ENCODE data around the gene B3GALT5.

B3GALT5 gene

GRCh38 chr21:39634507-39634906 is 21.8 kb downstream of the B3GALT5 start:
- TF ChIP-seq TAF1 (IDR thresholded peaks at IDR 0.05; ENCODE audit: borderline replicate concordance, insufficient read depth, low read length) (no peak), SIN3A (IDR thresholded peaks at IDR 0.05; ENCODE audit: borderline replicate concordance, insufficient read depth, low read length) (no peak), FOXP2 (optimal IDR thresholded peaks at IDR 0.05; ENCODE audit: borderline replicate concordance, extremely low read depth, extremely low read length, insufficient read depth) (no peak), POLR2AphosphoS5 (IDR thresholded peaks at IDR 0.05; ENCODE audit: low read depth, low read length) (no peak), REST (IDR thresholded peaks at IDR 0.05; ENCODE audit: insufficient read depth in 1 of 2, low read depth in 2 of 2, low read length in 2 of 2) (no peak)

GRCh38 chr21:39637197-39637970 is 24.6 kb downstream of the B3GALT5 start:
- no peak for TF ChIP-seq TAF1 (IDR thresholded peaks at IDR 0.05; ENCODE audit: borderline replicate concordance, insufficient read depth, low read length)
- TF ChIP-seq REST (IDR thresholded peaks at IDR 0.05; ENCODE audit: insufficient read depth in 1 of 2, low read depth in 2 of 2, low read length in 2 of 2) = no peak
- no peak for TF ChIP-seq POLR2AphosphoS5 (IDR thresholded peaks at IDR 0.05; ENCODE audit: low read depth, low read length)
- TF ChIP-seq FOXP2 (optimal IDR thresholded peaks at IDR 0.05; ENCODE audit: borderline replicate concordance, extremely low read depth, extremely low read length, insufficient read depth) = no peak
- TF ChIP-seq SIN3A (IDR thresholded peaks at IDR 0.05; ENCODE audit: borderline replicate concordance, insufficient read depth, low read length) = no peak

GRCh38 chr21:39637971-39638240 is 25.2 kb downstream of the B3GALT5 start:
- no peak for TF ChIP-seq POLR2AphosphoS5 (IDR thresholded peaks at IDR 0.05; ENCODE audit: low read depth, low read length)
- no peak for TF ChIP-seq FOXP2 (optimal IDR thresholded peaks at IDR 0.05; ENCODE audit: borderline replicate concordance, extremely low read depth, extremely low read length, insufficient read depth)
- TF ChIP-seq REST (IDR thresholded peaks at IDR 0.05; ENCODE audit: insufficient read depth in 1 of 2, low read depth in 2 of 2, low read length in 2 of 2) = no peak
- TF ChIP-seq SIN3A (IDR thresholded peaks at IDR 0.05; ENCODE audit: borderline replicate concordance, insufficient read depth, low read length) = no peak
- no peak for TF ChIP-seq TAF1 (IDR thresholded peaks at IDR 0.05; ENCODE audit: borderline replicate concordance, insufficient read depth, low read length)

- TF ChIP-seq SIN3A (IDR thresholded peaks at IDR 0.05; ENCODE audit: borderline replicate concordance, insufficient read depth, low read length) (no peak), REST (IDR thresholded peaks at IDR 0.05; ENCODE audit: insufficient read depth in 1 of 2, low read depth in 2 of 2, low read length in 2 of 2) (no peak), TAF1 (IDR thresholded peaks at IDR 0.05; ENCODE audit: borderline replicate concordance, insufficient read depth, low read length) (no peak), FOXP2 (optimal IDR thresholded peaks at IDR 0.05; ENCODE audit: borderline replicate concordance, extremely low read depth, extremely low read length, insufficient read depth) (no peak), POLR2AphosphoS5 (IDR thresholded peaks at IDR 0.05; ENCODE audit: low read depth, low read length) (no peak)
Measured at GRCh38 chr21:39638281-39638680, 25.5 kb downstream of the B3GALT5 start.
